ENCODE results near the gene UBQLN3.
A peak's percentile ranks its signal among the peaks of the same experiment; 100 is the strongest.

Gene UBQLN3

GRCh38 chr11:5524756-5525155 lies 15.0 kb upstream of the UBQLN3 start:
- no peak for DNase-seq (ENCODE audit: low read depth)
- no peak overlapping the region for H3K4me3 ChIP-seq (replicated peaks; ENCODE audit: low read depth, low read length)
- TF ChIP-seq, protein P1, sequence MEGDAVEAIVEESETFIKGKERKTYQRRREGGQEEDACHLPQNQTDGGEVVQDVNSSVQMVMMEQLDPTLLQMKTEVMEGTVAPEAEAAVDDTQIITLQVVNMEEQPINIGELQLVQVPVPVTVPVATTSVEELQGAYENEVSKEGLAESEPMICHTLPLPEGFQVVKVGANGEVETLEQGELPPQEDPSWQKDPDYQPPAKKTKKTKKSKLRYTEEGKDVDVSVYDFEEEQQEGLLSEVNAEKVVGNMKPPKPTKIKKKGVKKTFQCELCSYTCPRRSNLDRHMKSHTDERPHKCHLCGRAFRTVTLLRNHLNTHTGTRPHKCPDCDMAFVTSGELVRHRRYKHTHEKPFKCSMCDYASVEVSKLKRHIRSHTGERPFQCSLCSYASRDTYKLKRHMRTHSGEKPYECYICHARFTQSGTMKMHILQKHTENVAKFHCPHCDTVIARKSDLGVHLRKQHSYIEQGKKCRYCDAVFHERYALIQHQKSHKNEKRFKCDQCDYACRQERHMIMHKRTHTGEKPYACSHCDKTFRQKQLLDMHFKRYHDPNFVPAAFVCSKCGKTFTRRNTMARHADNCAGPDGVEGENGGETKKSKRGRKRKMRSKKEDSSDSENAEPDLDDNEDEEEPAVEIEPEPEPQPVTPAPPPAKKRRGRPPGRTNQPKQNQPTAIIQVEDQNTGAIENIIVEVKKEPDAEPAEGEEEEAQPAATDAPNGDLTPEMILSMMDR (IDR thresholded peaks at IDR 0.05; ENCODE audit: low read length, missing control alignments), result no peak

- no peak overlapping the region for H3K4me3 ChIP-seq (replicated peaks; ENCODE audit: low read depth, low read length)
- TF ChIP-seq, protein P1 (IDR thresholded peaks at IDR 0.05; ENCODE audit: low read length, missing control alignments), result no peak
- DNase-seq (ENCODE audit: low read depth), result peak; percentile 17
Observed at GRCh38 chr11:5522308-5522707, 12.6 kb upstream of the UBQLN3 start.

GRCh38 chr11:5521540-5521939 lies 11.8 kb upstream of the UBQLN3 start:
- DNase-seq (ENCODE audit: low read depth), result no peak
- no peak overlapping the region for H3K4me3 ChIP-seq (replicated peaks; ENCODE audit: low read depth, low read length)
- TF ChIP-seq, protein P1 (IDR thresholded peaks at IDR 0.05; ENCODE audit: low read length, missing control alignments), result no peak

GRCh38 chr11:5516599-5516998 lies 6.8 kb upstream of the UBQLN3 start, which contains the start of gene UBQLNL:
TSS of gene UBQLNL (minus strand) at chr11:5516699. CDS start at chr11:5516441, 258 bp downstream.
- no peak within 1 kb of the TSS for H3K4me3 ChIP-seq (replicated peaks; ENCODE audit: low read depth, low read length)
- DNase-seq (ENCODE audit: low read depth), result no peak
- TF ChIP-seq, protein P1 (IDR thresholded peaks at IDR 0.05; ENCODE audit: low read length, missing control alignments), result no peak

DNA sequence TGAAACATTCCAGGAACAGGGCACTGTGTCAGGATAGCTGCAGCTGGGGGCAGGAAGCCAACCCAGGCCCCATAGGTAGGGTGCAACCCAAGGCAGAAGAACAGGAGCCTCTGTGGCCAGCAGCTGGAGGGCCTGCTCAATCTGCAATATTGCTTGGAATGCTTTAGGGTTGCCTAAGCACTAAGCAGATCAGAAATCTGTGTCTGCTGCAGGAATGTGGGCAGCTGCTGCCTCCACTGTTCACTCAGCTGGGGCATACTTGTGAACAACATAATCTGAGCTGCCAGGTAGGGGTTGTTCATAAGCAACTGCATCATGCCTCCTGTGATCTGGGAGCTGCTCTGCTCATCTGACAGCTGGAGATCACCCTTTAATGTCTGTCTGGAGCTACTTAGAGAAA lies 5.1 kb upstream of the UBQLN3 start:
- H3K4me3 ChIP-seq (replicated peaks; ENCODE audit: low read depth, low read length), result no peak overlapping the region
- no peak for DNase-seq (ENCODE audit: low read depth)
- TF ChIP-seq, protein P1 (IDR thresholded peaks at IDR 0.05; ENCODE audit: low read length, missing control alignments), result no peak

DNA sequence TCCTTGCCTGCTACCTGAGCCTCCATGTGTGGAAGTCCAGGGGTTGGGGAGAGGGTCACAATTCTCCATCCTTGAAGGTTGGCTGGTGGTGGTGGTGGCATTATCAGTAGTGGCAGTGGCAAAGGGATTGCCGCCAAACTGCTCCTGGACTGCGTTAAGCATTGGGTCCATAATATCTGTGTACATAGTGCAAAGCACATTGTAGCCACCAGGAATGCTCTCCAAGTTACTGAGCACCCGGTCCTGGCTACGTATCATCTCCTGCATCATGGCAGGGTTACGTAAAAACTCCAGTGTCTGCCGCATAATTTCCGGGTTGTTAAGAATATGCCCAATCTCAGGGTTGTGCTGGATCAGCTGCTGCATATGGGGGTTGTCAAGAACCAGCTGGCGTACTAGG lies 1.2 kb downstream of the UBQLN3 start:
- H3K4me3 ChIP-seq (replicated peaks; ENCODE audit: low read depth, low read length), result no peak overlapping the region
- TF ChIP-seq, protein P1 (IDR thresholded peaks at IDR 0.05; ENCODE audit: low read length, missing control alignments), result no peak
- no peak for DNase-seq (ENCODE audit: low read depth)

DNA sequence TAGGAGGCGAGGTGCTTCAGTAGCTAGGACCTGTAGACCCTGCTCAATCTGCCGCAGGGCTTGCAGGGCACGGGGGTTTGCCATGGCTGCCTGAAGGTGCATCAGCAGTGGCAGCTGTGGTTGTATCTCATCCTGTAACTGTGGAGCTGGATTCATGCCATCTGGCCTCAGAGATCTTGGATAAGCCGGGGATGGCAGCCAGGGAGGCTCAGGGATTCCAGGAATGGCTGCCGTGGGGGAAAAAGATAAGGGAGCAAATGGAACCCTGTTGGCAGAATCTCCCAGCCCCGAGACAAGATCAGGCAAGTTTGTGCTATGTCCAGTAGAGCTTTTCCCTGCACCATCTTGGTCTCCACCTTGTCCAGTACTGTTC lies 1.8 kb downstream of the UBQLN3 start:
- TF ChIP-seq, protein P1 (IDR thresholded peaks at IDR 0.05; ENCODE audit: low read length, missing control alignments), result no peak
- DNase-seq (ENCODE audit: low read depth), result no peak
- no peak overlapping the region for H3K4me3 ChIP-seq (replicated peaks; ENCODE audit: low read depth, low read length)
